Liver (tissue), 9 donors: ENCODE measurements around the gene THADA. TPM values are rescaled to one million over a fixed set of nuclear protein-coding genes. Genes with fewer than 3 reads are reported as not detected.

Source experiments
- DNase-seq: peaks from one replicate; pipeline ENCODE4 v3.0.0-alpha.2; 2017; ENCODE audit warnings: low spot score
- H3K27ac ChIP-seq, 2 donors: one replicate each; pipeline ENCODE4 v1.7.0; 2013; ENCODE audit warnings: inconsistent platforms in 2 of 2, low read length in 2 of 2, control low read depth in 1 of 2, low read depth in 1 of 2, mild to moderate bottlenecking in 1 of 2
- H3K27me3 ChIP-seq, 4 donors: one replicate each; pipeline versions ENCODE4 v1.6.1 to v1.7.0; 2013; ENCODE audit warnings: low read length in 3 of 4, inconsistent platforms in 1 of 4, mild to moderate bottlenecking in 1 of 4, moderate library complexity in 1 of 4; ENCODE audit not compliant: control insufficient read depth in 4 of 4, insufficient read depth in 4 of 4
- H3K36me3 ChIP-seq, 4 donors: one replicate each; pipeline versions ENCODE4 v1.6.1 to v1.7.0; 2013; ENCODE audit warnings: low read length in 3 of 4, mild to moderate bottlenecking in 3 of 4, low read depth in 1 of 4, moderate library complexity in 1 of 4; ENCODE audit not compliant: control insufficient read depth in 4 of 4, insufficient read depth in 3 of 4
- H3K4me1 ChIP-seq, 4 donors: one replicate each; pipeline versions ENCODE4 v1.6.1 to v1.7.0; 2013; ENCODE audit warnings: low read length in 3 of 4, mild to moderate bottlenecking in 3 of 4, moderate library complexity in 1 of 4; ENCODE audit not compliant: control insufficient read depth in 4 of 4, insufficient read depth in 4 of 4
- H3K4me3 ChIP-seq, 3 donors: one replicate each; pipeline versions ENCODE4 v1.6.1 to v1.7.0; 2013; ENCODE audit warnings: low read length in 3 of 3, control low read depth in 1 of 3, low read depth in 1 of 3, mild to moderate bottlenecking in 1 of 3
- H3K9ac ChIP-seq, 2 donors: one replicate each; pipeline ENCODE4 v1.7.0; 2013; ENCODE audit warnings: low read length in 2 of 2, mild to moderate bottlenecking in 2 of 2, moderate library complexity in 2 of 2, control low read depth in 1 of 2, low read depth in 1 of 2
- H3K9me3 ChIP-seq, 4 donors: one replicate each; pipeline versions ENCODE4 v1.6.1 to v1.7.0; 2013; ENCODE audit warnings: low read length in 3 of 4; ENCODE audit not compliant: control insufficient read depth in 4 of 4
- ATF3 ChIP-seq: IDR thresholded peaks from 2 replicates; pipeline ENCODE4 v1.6.1; 2016; ENCODE audit warnings: antibody characterized with exemption
- CTCF ChIP-seq: fragments of 150-350 bp; IDR thresholded peaks from 2 replicates; pipeline ENCODE4 v1.5.1; 2017; ENCODE audit warnings: improper control_type of control experiment, low read depth, low read length; ENCODE audit not compliant: missing input control
- FOXA1 ChIP-seq: IDR thresholded peaks from 2 replicates; pipeline ENCODE4 v1.6.1; 2016; ENCODE audit warnings: antibody characterized with exemption
- GABPA ChIP-seq, 2 donors: IDR thresholded peaks in 1 of 2; conservative IDR thresholded peaks in 1 of 2; 2 replicates each; pipeline ENCODE4 v1.6.1; 2016; ENCODE audit warnings: antibody characterized with exemption in 2 of 2, mild to moderate bottlenecking in 1 of 2, moderate library complexity in 1 of 2
- HNF4A ChIP-seq, 2 donors: conservative IDR thresholded peaks; 2 replicates each; pipeline ENCODE4 v1.6.1; 2016; ENCODE audit warnings: antibody characterized with exemption in 2 of 2, mild to moderate bottlenecking in 2 of 2
- HNF4G ChIP-seq: IDR thresholded peaks from 2 replicates; pipeline ENCODE4 v1.6.1; 2016; ENCODE audit warnings: antibody characterized with exemption
- JUND ChIP-seq, 2 donors: IDR thresholded peaks; 2 replicates each; pipeline ENCODE4 v1.6.1; 2016; ENCODE audit warnings: antibody characterized with exemption in 2 of 2
- MAX ChIP-seq: IDR thresholded peaks from 2 replicates; pipeline ENCODE4 v1.6.1; 2016; ENCODE audit warnings: antibody characterized with exemption
- NR2F2 ChIP-seq: IDR thresholded peaks from 2 replicates; pipeline ENCODE4 v1.6.1; 2016; ENCODE audit warnings: antibody characterized with exemption
- REST ChIP-seq: IDR thresholded peaks from 2 replicates; pipeline ENCODE4 v1.6.1; 2016; ENCODE audit warnings: antibody characterized with exemption, mild to moderate bottlenecking
- RXRA ChIP-seq, 2 donors: IDR thresholded peaks; 2 replicates each; pipeline ENCODE4 v1.6.1; 2017 to 2018; ENCODE audit warnings: antibody characterized with exemption in 2 of 2, mild to moderate bottlenecking in 1 of 2
- SP1 ChIP-seq: IDR thresholded peaks from 2 replicates; pipeline ENCODE4 v1.6.1; 2018; ENCODE audit warnings: antibody characterized with exemption, mild to moderate bottlenecking
- TAF1 ChIP-seq: conservative IDR thresholded peaks from 2 replicates; pipeline ENCODE4 v1.6.1; 2016; ENCODE audit warnings: antibody characterized with exemption, mild to moderate bottlenecking
- YY1 ChIP-seq: IDR thresholded peaks from 2 replicates; pipeline ENCODE4 v1.6.1; 2016; ENCODE audit warnings: antibody characterized with exemption, mild to moderate bottlenecking
- ZBTB33 ChIP-seq: IDR thresholded peaks from 2 replicates; pipeline ENCODE4 v1.6.1; 2016; ENCODE audit warnings: antibody characterized with exemption
- WGBS: extraction: QIAGEN DNeasy Blood & Tissue Kit; methylation state at CpG from one replicate; pipeline ENCODE4 v1.1.7; 2013; 5-methylcytosine and 5-hydroxymethylcytosine counted together
- polyA plus RNA-seq, 2 donors: library from polyadenylated mRNA; stranded (reverse) in 1 of 2; unstranded in 1 of 2; fragments of 200-250 nt in 1 of 2; fragments of >200 nt in 1 of 2; fragmentation: Nextera tagmentation in 1 of 2; extraction: Ambion mirVana in 1 of 2; gene quantifications; one replicate each; pipeline versions ENCODE4 v1.2.1 to v1.2.3, GENCODE V29; 2013 to 2015
- total RNA-seq, 2 donors: library from RNA; depleted of rRNA; stranded (reverse); fragments of >200 nt; gene quantifications; one replicate each; pipeline ENCODE4 v1.2.3, GENCODE V29; 2014
- donor health status: healthy.
- donor health status: healthy.
- donor health status: healthy.
- donor health status: healthy.
- donor health status: healthy.

Gene THADA
- total and polyA plus RNA-seq, 4 donors, result 12.0 to 37.2 (median 22.3) TPM

- Histone ChIP-seq H3K27me3 (no peaks in the 10 kb centered on the region), H3K4me3 (no peak overlapping the region), H3K27ac (no peak overlapping the region), H3K9me3 (peaks cover 0 to 3% (median 0%) of the 10 kb centered on the region in 4 donors), H3K36me3 (no peaks in the 10 kb centered on the region), H3K9ac (no peak overlapping the region), H3K4me1 (peaks cover 0 to 13% (median 8%) of the 10 kb centered on the region in 4 donors)
- no peak for DNase-seq
- no peak for TF ChIP-seq HNF4A (conservative IDR thresholded peaks at IDR 0.05)
- TF ChIP-seq GABPA (IDR thresholded peaks at IDR 0.05 in 1 of 2, conservative IDR thresholded peaks at IDR 0.05 in 1 of 2), result no peak
- TF ChIP-seq NR2F2, result no peak
- TF ChIP-seq ZBTB33, result no peak
- no peak for TF ChIP-seq YY1
- no peak for TF ChIP-seq SP1
- TF ChIP-seq HNF4G, result no peak
- TF ChIP-seq CTCF, result no peak
- no peak for TF ChIP-seq TAF1
- no peak for TF ChIP-seq ATF3
- 95% methylated on average over 1 of the region's 1 CpG for WGBS
These were observed 145.2 kb downstream of the THADA start for GRCh38 chr2:43450617-43451016.

GRCh38 chr2:43448822-43449110 is 147.1 kb downstream of the THADA start:
- Histone ChIP-seq H3K27me3 (no peaks in the 10 kb centered on the region), H3K27ac (no peak overlapping the region), H3K9me3 (peaks cover 0 to 3% (median 0%) of the 10 kb centered on the region in 4 donors), H3K9ac (no peak overlapping the region), H3K36me3 (no peaks in the 10 kb centered on the region), H3K4me3 (no peak overlapping the region), H3K4me1 (peaks cover 0 to 9% (median 4%) of the 10 kb centered on the region in 4 donors)
- no peak for DNase-seq
- TF ChIP-seq FOXA1, result no peak
- TF ChIP-seq RXRA (IDR thresholded peaks at IDR 0.05), result no peak
- TF ChIP-seq REST, result no peak
- TF ChIP-seq GABPA (IDR thresholded peaks at IDR 0.05 in 1 of 2, conservative IDR thresholded peaks at IDR 0.05 in 1 of 2), result no peak
- no peak for TF ChIP-seq JUND (IDR thresholded peaks at IDR 0.05)
- no peak for TF ChIP-seq MAX
- WGBS, result 98% methylated on average over 1 of the region's 1 CpG
